GM10248 (cell line): ENCODE measurements around the gene ATG5.

Experiments used
- CTCF ChIA-PET: fragments of 300-600 bp; sonication (Branson Sonifier 250); formaldehyde crosslinking; extraction: SDS; loops from one replicate; lab custom pipeline; 2021; ENCODE audit warnings: antibody characterized with exemption; lab: Yijun Ruan, JAX
- POLR2A ChIA-PET: fragments of 350-650 bp; sonication (Branson Sonifier 250); formaldehyde crosslinking; extraction: SDS; loops from one replicate; lab custom pipeline; 2020; ENCODE audit warnings: antibody characterized with exemption; lab: Yijun Ruan, JAX
- DNase-seq: peaks from one replicate; pipeline ENCODE4 v3.0.0; 2012; ENCODE audit errors: extremely low spot score
- TF ChIP-seq, protein P1 (sequence below): IDR thresholded peaks from 2 replicates; pipeline ENCODE4 v1.5.1; 2012; ENCODE audit warnings: mild to moderate bottlenecking, low read depth; ENCODE audit errors: extremely low read depth, missing control alignments, control extremely low read depth

ATG5 gene

DNA sequence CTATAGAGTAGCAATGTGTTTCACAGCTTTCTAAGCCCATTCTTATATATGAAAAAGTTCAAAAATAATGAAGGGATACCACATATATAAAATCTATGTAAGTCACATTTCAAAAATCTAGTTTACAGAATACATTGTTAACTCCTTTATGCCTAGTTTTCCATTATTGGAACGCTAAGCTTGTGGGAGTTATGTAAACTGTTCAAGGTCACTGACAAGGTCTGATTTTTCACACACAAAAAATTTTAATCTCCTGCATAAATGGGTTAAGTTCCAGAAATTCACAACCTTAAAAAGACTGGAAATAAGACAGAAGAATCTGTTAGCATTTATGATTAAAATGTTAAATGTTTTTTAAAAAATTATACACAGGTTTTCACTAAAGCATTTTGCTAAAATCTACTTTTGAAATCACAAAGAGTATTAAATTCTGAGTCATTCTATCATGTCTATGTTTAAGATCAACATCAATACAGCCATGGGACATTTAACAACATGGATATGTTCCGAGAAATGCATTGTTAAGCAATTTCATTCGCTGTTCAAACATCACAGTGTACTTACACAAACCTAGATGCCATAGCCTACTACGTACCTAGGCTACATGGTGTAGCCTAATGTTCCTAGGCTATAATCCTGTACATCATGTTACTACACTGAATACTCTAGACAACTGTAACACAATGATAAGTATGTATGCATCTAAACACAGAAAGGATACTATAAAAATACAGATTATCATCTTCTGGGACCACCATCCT is 25.4 kb downstream of the ATG5 start:
- ChIA-PET CTCF (interaction anchor here (0.7 to 2.3 kb wide), 11 partner anchors 8 to 869 kb away, joined by 3 to 16 read pairs (median 3); no protein-coding TSS in a partner anchor), POLR2A (no interaction called here)
- no peak for DNase-seq
- TF ChIP-seq, protein P1, sequence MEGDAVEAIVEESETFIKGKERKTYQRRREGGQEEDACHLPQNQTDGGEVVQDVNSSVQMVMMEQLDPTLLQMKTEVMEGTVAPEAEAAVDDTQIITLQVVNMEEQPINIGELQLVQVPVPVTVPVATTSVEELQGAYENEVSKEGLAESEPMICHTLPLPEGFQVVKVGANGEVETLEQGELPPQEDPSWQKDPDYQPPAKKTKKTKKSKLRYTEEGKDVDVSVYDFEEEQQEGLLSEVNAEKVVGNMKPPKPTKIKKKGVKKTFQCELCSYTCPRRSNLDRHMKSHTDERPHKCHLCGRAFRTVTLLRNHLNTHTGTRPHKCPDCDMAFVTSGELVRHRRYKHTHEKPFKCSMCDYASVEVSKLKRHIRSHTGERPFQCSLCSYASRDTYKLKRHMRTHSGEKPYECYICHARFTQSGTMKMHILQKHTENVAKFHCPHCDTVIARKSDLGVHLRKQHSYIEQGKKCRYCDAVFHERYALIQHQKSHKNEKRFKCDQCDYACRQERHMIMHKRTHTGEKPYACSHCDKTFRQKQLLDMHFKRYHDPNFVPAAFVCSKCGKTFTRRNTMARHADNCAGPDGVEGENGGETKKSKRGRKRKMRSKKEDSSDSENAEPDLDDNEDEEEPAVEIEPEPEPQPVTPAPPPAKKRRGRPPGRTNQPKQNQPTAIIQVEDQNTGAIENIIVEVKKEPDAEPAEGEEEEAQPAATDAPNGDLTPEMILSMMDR, result no peak

DNA sequence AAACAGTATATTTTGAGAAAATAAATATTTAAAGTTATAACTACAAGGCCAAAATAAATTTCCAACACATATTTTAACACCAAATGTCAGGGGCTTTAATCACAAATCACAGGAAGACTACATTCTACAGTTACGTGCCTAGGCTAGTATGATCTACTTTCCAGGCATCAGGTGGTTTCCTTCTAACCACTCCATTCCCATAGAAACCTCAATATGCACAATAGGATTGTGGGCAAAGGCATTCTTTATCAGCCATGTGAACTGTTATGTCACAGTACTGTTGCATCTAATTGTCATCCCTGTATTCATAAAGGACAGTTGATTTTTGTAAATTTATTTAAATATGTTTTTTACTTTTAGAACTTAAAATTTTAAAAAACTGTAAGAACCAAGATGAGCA is 32.4 kb downstream of the ATG5 start:
- DNase-seq, result no peak
- CTCF ChIA-PET, result interaction anchor here (2.0 kb wide), 1 partner anchor 17 kb away, joined by 7 read pairs; no protein-coding TSS in a partner anchor
- TF ChIP-seq, protein P1, result no peak
- POLR2A ChIA-PET, result no interaction called here

DNA sequence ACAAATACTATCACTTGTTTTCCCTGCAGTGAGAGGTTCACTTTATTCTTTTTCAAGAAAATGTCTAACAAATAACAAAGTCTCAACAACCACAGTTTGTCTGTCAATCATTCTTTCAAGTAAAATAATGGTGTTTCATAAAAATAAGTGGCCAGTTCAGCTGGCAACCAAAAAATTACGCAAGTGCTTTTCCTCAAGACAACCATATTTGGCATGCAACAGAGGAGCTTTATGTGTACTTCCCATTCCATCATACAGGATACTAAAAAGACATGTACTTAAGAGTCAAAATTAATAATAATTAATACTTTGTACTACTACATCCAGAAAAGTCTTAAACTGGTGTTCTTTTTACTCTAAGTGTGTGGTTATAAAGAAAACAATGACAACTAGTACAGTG is 34.6 kb downstream of the ATG5 start:
- CTCF ChIA-PET, result interaction anchor here (1.0 kb wide), 1 partner anchor 67 kb away, joined by 3 read pairs; no protein-coding TSS in a partner anchor
- POLR2A ChIA-PET, result no interaction called here
- TF ChIP-seq, protein P1, result no peak
- DNase-seq, result no peak

DNA sequence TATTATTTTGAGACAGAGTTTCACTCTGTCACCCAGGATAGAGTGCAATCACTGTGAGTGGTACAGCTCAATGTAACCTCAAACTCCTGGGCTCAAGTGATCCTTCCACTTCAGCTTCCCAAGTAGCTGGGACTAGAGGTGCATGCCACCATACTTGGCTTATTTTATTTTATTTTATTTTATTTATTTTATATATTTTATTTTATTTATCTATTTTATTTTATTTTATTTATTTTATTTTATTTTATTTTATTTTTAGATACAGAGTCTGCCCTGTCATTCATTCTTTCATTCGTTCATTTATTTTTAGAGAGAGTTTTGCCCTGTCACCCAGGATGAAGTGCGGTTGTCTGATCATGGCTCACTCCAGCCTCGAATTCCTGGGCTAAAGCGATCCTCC is 35.5 kb downstream of the ATG5 start:
- no peak for DNase-seq
- TF ChIP-seq, protein P1, result no peak
- ChIA-PET CTCF (no interaction called here), POLR2A (no interaction called here)

DNA sequence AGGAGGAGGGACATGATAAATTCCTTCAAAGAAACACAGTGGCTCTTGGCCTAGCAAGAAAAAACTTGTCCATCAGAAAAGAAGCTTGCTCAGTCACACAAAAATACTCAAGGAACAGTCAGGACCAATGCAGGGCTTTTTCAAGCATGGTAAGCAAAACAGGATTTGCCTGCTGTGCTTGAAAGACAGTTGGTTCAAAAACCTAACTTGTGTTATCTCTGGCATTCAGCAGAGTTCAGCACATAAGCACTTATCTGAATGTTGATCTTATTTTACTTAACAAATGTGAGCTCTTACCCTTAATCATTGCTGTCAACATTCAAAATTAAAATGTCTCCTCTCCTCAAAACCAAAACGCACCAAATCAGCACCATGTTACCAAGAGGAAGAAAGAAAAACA is 38.3 kb downstream of the ATG5 start:
- ChIA-PET POLR2A (no interaction called here), CTCF (interaction anchor here (0.7 to 2.8 kb wide), 4 partner anchors 12 to 28 kb away, joined by 3 to 9 read pairs (median 6); no protein-coding TSS in a partner anchor)
- TF ChIP-seq, protein P1, result no peak
- DNase-seq, result no peak

DNA sequence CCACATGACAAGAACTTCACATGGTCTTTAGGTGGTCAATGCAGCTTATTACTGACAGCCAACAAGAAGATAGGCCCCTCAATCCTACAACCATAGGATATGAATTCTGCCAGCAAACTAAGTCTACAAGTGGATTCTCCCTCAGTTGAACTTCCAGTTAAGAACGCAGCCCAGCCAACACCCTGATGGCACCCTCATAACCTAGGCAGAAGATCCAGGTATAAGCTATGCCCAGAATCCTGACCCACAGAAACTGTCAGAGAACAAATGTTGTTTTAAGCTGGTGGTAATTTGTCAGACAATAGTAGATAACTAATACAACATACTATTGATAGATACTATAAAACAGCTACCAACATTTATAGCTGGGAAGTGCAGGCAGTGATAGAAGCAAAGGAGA is 38.8 kb downstream of the ATG5 start:
- TF ChIP-seq, protein P1, result no peak
- POLR2A ChIA-PET, result no interaction called here
- CTCF ChIA-PET, result interaction anchor here (0.7 to 2.8 kb wide), 5 partner anchors 12 to 28 kb away, joined by 3 to 9 read pairs (median 4); no protein-coding TSS in a partner anchor
- no peak for DNase-seq
